Body of pancreas (tissue), 4 donors: ENCODE results near the gene CCDC85C. TPM values are rescaled to one million over a fixed set of nuclear protein-coding genes. Genes with fewer than 3 reads are reported as not detected.

ENCODE experiments used
- ATAC-seq: fragments of 150-250 bp; one replicate; pipeline ENCODE4 v1.9.1; 2016
- DNase-seq, 4 donors: peaks; one replicate each; pipeline ENCODE4 v3.0.0-alpha.2; 2019
- H3K27ac ChIP-seq, 4 donors: fragments of 200-600 bp; sonication (generic); 1 replicate in 3 of 4; 2 replicates in 1 of 4; pipeline versions ENCODE4 v1.5.1 to v1.6.1; 2016 to 2019; ENCODE audit warnings: mild to moderate bottlenecking in 1 of 4, mixed read lengths in 1 of 4, moderate library complexity in 1 of 4
- H3K27me3 ChIP-seq, 2 donors: fragments of 200-600 bp; sonication (generic); one replicate each; pipeline ENCODE4 v1.6.0; 2016; ENCODE audit warnings: mild to moderate bottlenecking in 1 of 2
- H3K36me3 ChIP-seq, 2 donors: fragments of 200-600 bp; sonication (generic); replicated peaks in 1 of 2; 2 replicates each; pipeline ENCODE4 v1.5.1; 2016; ENCODE audit warnings: low read depth in 2 of 2; ENCODE audit not compliant: insufficient read depth in 1 of 2
- H3K4me1 ChIP-seq: fragments of 200-600 bp; sonication (generic); one replicate; pipeline ENCODE4 v1.6.0; 2016
- H3K4me3 ChIP-seq, 2 donors: fragments of 200-600 bp; sonication (generic); 1 replicate in 1 of 2; 2 replicates in 1 of 2; pipeline ENCODE4 v1.5.1; 2016 to 2019
- H3K9me3 ChIP-seq, 3 donors: fragments of 200-600 bp; sonication (generic); 1 replicate in 2 of 3; 2 replicates in 1 of 3; pipeline ENCODE4 v1.5.1; 2016
- POLR2A ChIP-seq, 3 donors: fragments of 450-650 bp; IDR thresholded peaks; one replicate each; pipeline ENCODE4 v1.6.1; 2016; ENCODE audit warnings: antibody characterized with exemption in 3 of 3, mild to moderate bottlenecking in 2 of 3
- WGBS, 2 donors: methylation state at CpG; one replicate each; pipeline ENCODE4 v1.1.5; 2017; 5-methylcytosine and 5-hydroxymethylcytosine counted together
- intact Hi-C: fragments of 100-400 bp; cut with DNase I; formaldehyde crosslinking; loops from one replicate; pipeline ENCODE4 v1.15.1; 2023
- total RNA-seq, 2 donors: library from RNA; depleted of rRNA; stranded (reverse); fragments of >200 nt; gene quantifications; one replicate each; pipeline ENCODE4 v1.1.0, GENCODE V29; 2016
- TF ChIP-seq, protein P1 (sequence below), 7 experiments: fragments of 450-650 bp in 4 of 7; fragments of 200-600 bp in 3 of 7; sonication (generic) in 3 of 7; IDR thresholded peaks; one replicate each; pipeline ENCODE4 v1.5.1; 2016 to 2019; ENCODE audit warnings: antibody characterized with exemption in 7 of 7

Gene CCDC85C
- total RNA-seq, 2 donors from 2014 or later: 8.9 to 10.1 TPM

DNA sequence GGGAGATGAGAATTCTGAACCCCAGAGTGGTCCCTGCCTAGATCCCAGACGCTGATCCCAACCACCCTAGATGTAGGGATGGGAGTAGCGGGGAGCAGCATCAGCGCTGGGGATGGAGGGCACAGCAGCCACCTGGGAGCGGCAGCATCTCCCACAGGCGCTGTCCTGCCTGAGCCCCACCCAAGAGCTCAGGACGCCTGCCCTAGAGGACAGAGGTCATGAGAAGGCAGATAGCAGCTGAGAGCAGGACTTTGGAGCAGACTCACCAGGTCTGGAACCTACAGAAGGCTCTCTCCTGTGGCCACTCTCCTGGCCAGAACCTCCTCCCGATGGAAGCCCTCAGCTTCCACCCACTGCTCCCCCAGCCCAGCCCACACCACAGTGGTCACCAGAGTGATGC, 7.2 kb downstream of the CCDC85C start:
- DNase-seq (no peak), ATAC-seq (no peak)
- Histone ChIP-seq H3K4me3 (no peak overlapping the region), H3K9me3 (no peaks in the 10 kb centered on the region), H3K4me1 (peaks cover 94% of the 10 kb centered on the region), H3K36me3 (no peaks in the 10 kb centered on the region), H3K27me3 (no peaks in the 10 kb centered on the region), H3K27ac (peak overlapping the region; percentile 35 to 86 (median 70))
- TF ChIP-seq, protein P1, sequence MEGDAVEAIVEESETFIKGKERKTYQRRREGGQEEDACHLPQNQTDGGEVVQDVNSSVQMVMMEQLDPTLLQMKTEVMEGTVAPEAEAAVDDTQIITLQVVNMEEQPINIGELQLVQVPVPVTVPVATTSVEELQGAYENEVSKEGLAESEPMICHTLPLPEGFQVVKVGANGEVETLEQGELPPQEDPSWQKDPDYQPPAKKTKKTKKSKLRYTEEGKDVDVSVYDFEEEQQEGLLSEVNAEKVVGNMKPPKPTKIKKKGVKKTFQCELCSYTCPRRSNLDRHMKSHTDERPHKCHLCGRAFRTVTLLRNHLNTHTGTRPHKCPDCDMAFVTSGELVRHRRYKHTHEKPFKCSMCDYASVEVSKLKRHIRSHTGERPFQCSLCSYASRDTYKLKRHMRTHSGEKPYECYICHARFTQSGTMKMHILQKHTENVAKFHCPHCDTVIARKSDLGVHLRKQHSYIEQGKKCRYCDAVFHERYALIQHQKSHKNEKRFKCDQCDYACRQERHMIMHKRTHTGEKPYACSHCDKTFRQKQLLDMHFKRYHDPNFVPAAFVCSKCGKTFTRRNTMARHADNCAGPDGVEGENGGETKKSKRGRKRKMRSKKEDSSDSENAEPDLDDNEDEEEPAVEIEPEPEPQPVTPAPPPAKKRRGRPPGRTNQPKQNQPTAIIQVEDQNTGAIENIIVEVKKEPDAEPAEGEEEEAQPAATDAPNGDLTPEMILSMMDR (IDR thresholded peaks at IDR 0.05): no peak
- no peak for TF ChIP-seq POLR2A (IDR thresholded peaks at IDR 0.05)
- WGBS, 2 donors: 85 to 87% methylated on average over 6 to 7 of the region's 7 CpGs
- intact Hi-C loops: no loop called here

DNA sequence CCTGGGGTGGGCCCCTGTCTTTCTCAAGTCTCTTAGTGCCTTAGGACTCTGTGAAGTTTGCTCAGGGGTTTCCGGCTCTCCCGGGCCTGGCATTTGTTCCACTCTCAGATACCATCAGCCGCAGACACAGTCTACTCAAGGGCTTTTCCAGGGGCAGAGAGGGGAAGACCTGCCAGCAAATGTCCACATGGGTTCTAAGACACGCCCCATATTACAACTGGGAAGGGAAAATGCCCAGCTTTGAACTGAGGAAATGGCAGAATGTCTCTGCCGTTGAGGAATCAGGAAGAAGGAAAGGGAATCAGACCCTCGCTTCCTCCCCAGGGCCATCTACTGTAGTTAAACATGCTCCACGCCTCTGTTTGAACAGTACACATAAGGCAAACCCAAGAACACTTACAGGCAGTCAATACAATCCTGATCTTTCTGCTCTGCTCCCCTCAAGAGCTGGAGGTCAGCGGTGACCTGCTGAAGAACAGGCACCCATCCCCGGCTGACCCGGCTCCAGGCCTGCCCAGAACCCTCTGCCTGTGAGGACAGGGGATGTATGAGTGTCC, 7.9 kb downstream of the CCDC85C start:
- Histone ChIP-seq H3K27ac (peak overlapping the region; percentile 35 to 86 (median 70)), H3K36me3 (no peaks in the 10 kb centered on the region), H3K4me1 (peaks cover 91% of the 10 kb centered on the region), H3K9me3 (no peaks in the 10 kb centered on the region), H3K27me3 (no peaks in the 10 kb centered on the region), H3K4me3 (no peak overlapping the region)
- WGBS, 2 donors: 14 to 23% methylated on average over 9 to 10 of the region's 10 CpGs
- ATAC-seq (peak; percentile 83), DNase-seq (peak; percentile 64 to 84 (median 81))
- TF ChIP-seq, protein P1 (IDR thresholded peaks at IDR 0.05): no peak
- TF ChIP-seq POLR2A (IDR thresholded peaks at IDR 0.05): peak in 1 of 3 donors; percentile 18
- intact Hi-C loops: no loop called here

DNA sequence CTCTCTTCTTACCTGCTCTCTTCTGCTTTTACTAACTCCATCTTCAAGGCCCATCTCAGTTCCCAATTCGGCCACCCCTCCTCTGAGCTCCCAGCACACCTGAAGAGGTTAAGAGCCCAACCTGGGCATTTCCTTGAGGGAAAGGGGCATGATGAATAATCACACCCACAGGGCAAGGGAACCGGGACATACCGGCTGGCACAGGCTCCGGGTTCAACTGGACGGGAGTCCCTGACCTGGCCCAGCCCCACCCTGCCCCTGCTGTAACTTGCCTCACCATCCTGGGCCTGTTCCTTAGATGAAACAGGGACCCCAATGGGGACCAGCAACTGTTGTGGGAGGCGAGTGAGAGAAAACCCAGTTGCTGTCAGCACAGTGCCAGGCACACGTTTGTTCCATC, 8.5 kb downstream of the CCDC85C start:
- Histone ChIP-seq H3K4me3 (no peak overlapping the region), H3K9me3 (no peaks in the 10 kb centered on the region), H3K36me3 (no peaks in the 10 kb centered on the region), H3K27me3 (no peaks in the 10 kb centered on the region), H3K27ac (peak overlapping the region; percentile 35 to 86 (median 70)), H3K4me1 (peaks cover 91% of the 10 kb centered on the region)
- ATAC-seq: no peak
- WGBS, 2 donors: 44 to 58% methylated on average over 6 to 7 of the region's 7 CpGs
- intact Hi-C loops: no loop called here
- DNase-seq: no peak
- TF ChIP-seq POLR2A (IDR thresholded peaks at IDR 0.05): no peak
- TF ChIP-seq, protein P1 (IDR thresholded peaks at IDR 0.05): no peak

DNA sequence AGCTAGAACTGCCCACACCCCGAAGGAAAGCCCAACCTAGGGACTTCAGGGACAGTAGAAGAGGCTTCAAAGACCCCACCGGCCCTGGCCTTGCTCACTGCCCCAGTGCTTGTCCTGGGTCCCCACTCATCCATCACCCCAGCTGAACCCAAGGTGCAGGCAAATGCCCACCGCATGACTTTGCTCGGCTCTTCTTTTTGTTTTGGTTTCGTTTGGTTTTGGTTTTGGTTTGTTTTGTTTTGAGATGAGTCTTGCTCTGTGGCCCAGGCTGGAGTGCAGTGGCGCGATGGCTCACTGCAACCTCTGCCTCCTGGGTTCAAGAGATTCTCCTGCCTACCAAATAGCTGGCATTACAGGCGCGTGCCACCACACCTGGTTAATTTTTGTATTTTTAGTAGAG, 9.0 kb downstream of the CCDC85C start:
- 83 to 90% methylated on average over 8 to 9 of the region's 9 CpGs for WGBS, 2 donors
- Histone ChIP-seq H3K36me3 (no peaks in the 10 kb centered on the region), H3K4me1 (peaks cover 91% of the 10 kb centered on the region), H3K27me3 (no peaks in the 10 kb centered on the region), H3K27ac (peak overlapping the region in 1 of 4 donors; percentile 86), H3K9me3 (no peaks in the 10 kb centered on the region), H3K4me3 (no peak overlapping the region)
- intact Hi-C loops: no loop called here
- ATAC-seq: no peak
- no peak for DNase-seq
- TF ChIP-seq, protein P1 (IDR thresholded peaks at IDR 0.05): no peak
- no peak for TF ChIP-seq POLR2A (IDR thresholded peaks at IDR 0.05)
